IMR-90 (cell line): ENCODE measurements around the gene BICD1. TPM values are rescaled to one million over a fixed set of nuclear protein-coding genes. Genes with fewer than 3 reads are reported as not detected.

Experiments used
- ATAC-seq: fragments of 200-7000 bp; cut with Tn5 transposase; 2 replicates; pipeline ENCODE4 v1.9.1; 2020; ENCODE audit warnings: low read depth, mild to moderate bottlenecking, moderate library complexity
- BruUV-seq: library from RNA; stranded (reverse); fragments of 400-500 nt; replicated peaks from 2 replicates; lab custom pipeline; 2021; lab: Mats Ljungman, UMichigan
- CTCF ChIA-PET: fragments of 300-600 bp; formaldehyde crosslinking; extraction: SDS; loops from one replicate; lab custom pipeline; 2021; ENCODE audit warnings: antibody characterized with exemption; lab: Yijun Ruan, JAX
- POLR2A ChIA-PET: fragments of 300-600 bp; sonication (Branson Sonifier 250); formaldehyde crosslinking; loops from one replicate; lab custom pipeline; 2022; ENCODE audit warnings: antibody characterized with exemption; ENCODE audit not compliant: unreplicated experiment; lab: Charles Lee
- DNase-seq: peaks from one replicate; pipeline ENCODE4 v3.0.0; 2013
- H2AFZ ChIP-seq: replicated peaks from 2 replicates; pipeline ENCODE3; 2013; ENCODE audit warnings: low read length, mild to moderate bottlenecking; ENCODE audit not compliant: poor library complexity
- H2AK5ac ChIP-seq: 2 replicates; pipeline ENCODE4 v1.6.1; 2013; ENCODE audit warnings: low read depth, low read length, inconsistent platforms
- H2AK9ac ChIP-seq: replicated peaks from 2 replicates; pipeline ENCODE3; 2013; ENCODE audit warnings: mild to moderate bottlenecking, low read depth, low read length, moderate library complexity; ENCODE audit not compliant: poor library complexity
- H2BK120ac ChIP-seq: 2 replicates; pipeline ENCODE4 v1.6.1; 2013; ENCODE audit warnings: low read depth, low read length, inconsistent platforms
- H2BK15ac ChIP-seq: 3 replicates; pipeline ENCODE4 v1.6.1; 2013; ENCODE audit warnings: low read depth, low read length, inconsistent platforms
- H2BK20ac ChIP-seq: 2 replicates; pipeline ENCODE4 v1.6.1; 2013; ENCODE audit warnings: low read depth, mild to moderate bottlenecking, inconsistent platforms, low read length, moderate library complexity
- H2BK5ac ChIP-seq: 2 replicates; pipeline ENCODE4 v1.6.1; 2013; ENCODE audit warnings: mild to moderate bottlenecking, low read depth, low read length, inconsistent platforms; ENCODE audit not compliant: poor library complexity, severe bottlenecking
- H3K14ac ChIP-seq: replicated peaks from 2 replicates; pipeline ENCODE4 v1.6.1; 2013; ENCODE audit warnings: low read depth, low read length, inconsistent platforms
- H3K18ac ChIP-seq: 2 replicates; pipeline ENCODE4 v1.6.1; 2013; ENCODE audit warnings: low read depth, low read length, control low read depth
- H3K23ac ChIP-seq: 2 replicates; pipeline ENCODE4 v1.6.1; 2013; ENCODE audit warnings: low read depth, low read length, inconsistent platforms
- H3K27ac ChIP-seq: 2 replicates; pipeline ENCODE4 v1.5.1; 2013; ENCODE audit warnings: mild to moderate bottlenecking, control low read depth, low read length; ENCODE audit not compliant: insufficient read depth
- H3K27me3 ChIP-seq: 2 replicates; pipeline ENCODE4 v1.6.1; 2013; ENCODE audit warnings: low read length; ENCODE audit not compliant: control insufficient read depth, insufficient read depth
- H3K36me3 ChIP-seq: 2 replicates; pipeline ENCODE4 v1.6.1; 2013; ENCODE audit warnings: low read length, mixed read lengths; ENCODE audit not compliant: control insufficient read depth, insufficient read depth
- H3K4ac ChIP-seq: 2 replicates; pipeline ENCODE4 v1.6.1; 2013; ENCODE audit warnings: low read depth, low read length, inconsistent platforms
- H3K4me1 ChIP-seq: 2 replicates; pipeline ENCODE4 v1.6.1; 2013; ENCODE audit warnings: low read length, mixed read lengths; ENCODE audit not compliant: control insufficient read depth, insufficient read depth
- H3K4me2 ChIP-seq: 2 replicates; pipeline ENCODE4 v1.6.1; 2013; ENCODE audit warnings: low read depth, mild to moderate bottlenecking, control low read depth, low read length, moderate library complexity
- H3K4me3 ChIP-seq: 2 replicates; pipeline ENCODE4 v1.5.1; 2013; ENCODE audit warnings: low read depth, mild to moderate bottlenecking, control low read depth, low read length, moderate library complexity; ENCODE audit not compliant: insufficient read depth
- H3K56ac ChIP-seq: 2 replicates; pipeline ENCODE4 v1.6.1; 2013; ENCODE audit warnings: low read length, inconsistent platforms; ENCODE audit not compliant: insufficient read depth; ENCODE audit errors: extremely low read depth
- H3K79me1 ChIP-seq, 2 experiments: 2 replicates each; pipeline ENCODE4 v1.6.1; 2013; ENCODE audit warnings: low read length in 2 of 2, inconsistent platforms in 1 of 2, low read depth in 1 of 2
- H3K9ac ChIP-seq: 2 replicates; pipeline ENCODE4 v1.6.1; 2013; ENCODE audit warnings: low read depth, low read length, control low read depth
- H3K9me1 ChIP-seq: 2 replicates; pipeline ENCODE4 v1.6.1; 2013; ENCODE audit warnings: low read length, inconsistent platforms; ENCODE audit not compliant: insufficient read depth
- H3K9me3 ChIP-seq: 2 replicates; pipeline ENCODE4 v1.6.1; 2013; ENCODE audit warnings: low read length; ENCODE audit not compliant: control insufficient read depth, insufficient read depth
- H4K20me1 ChIP-seq: 2 replicates; pipeline ENCODE4 v1.6.1; 2013; ENCODE audit warnings: low read length, inconsistent platforms; ENCODE audit not compliant: insufficient read depth
- H4K5ac ChIP-seq: 2 replicates; pipeline ENCODE4 v1.6.1; 2013; ENCODE audit warnings: mild to moderate bottlenecking, low read depth, low read length, control low read depth
- H4K8ac ChIP-seq, 2 experiments: 2 replicates each; pipeline ENCODE4 v1.6.1; 2013; ENCODE audit warnings: low read depth in 2 of 2, low read length in 2 of 2, control low read depth in 1 of 2, inconsistent platforms in 1 of 2
- H4K91ac ChIP-seq: 2 replicates; pipeline ENCODE4 v1.6.1; 2013; ENCODE audit warnings: low read depth, low read length, inconsistent platforms; ENCODE audit not compliant: insufficient read depth
- BHLHE40 ChIP-seq: fragments of 150-350 bp; IDR thresholded peaks from 2 replicates; pipeline ENCODE4 v1.6.1; 2016; ENCODE audit warnings: mild to moderate bottlenecking, low read depth, low read length
- CEBPB ChIP-seq: IDR thresholded peaks from 2 replicates; pipeline ENCODE4 v1.6.1; 2012; ENCODE audit warnings: low read depth, low read length, improper control_type of control experiment
- FOS ChIP-seq: fragments of 150-350 bp; IDR thresholded peaks from 2 replicates; pipeline ENCODE4 v1.6.1; 2016; ENCODE audit warnings: low read depth, low read length
- RFX5 ChIP-seq: IDR thresholded peaks from 2 replicates; pipeline ENCODE4 v1.8.0; 2012; ENCODE audit warnings: low read depth, mild to moderate bottlenecking, low read length, moderate library complexity
- WGBS, 2 experiments: methylation state at CpG; one replicate each; pipeline versions ENCODE4 v1.1.5 to v1.1.7; 2013; ENCODE audit warnings: missing lambda C conversion rate in 2 of 2; ENCODE audit not compliant: insufficient read length in 1 of 2; ENCODE audit errors: extremely low coverage in 2 of 2; 5-methylcytosine and 5-hydroxymethylcytosine counted together
- dilution Hi-C: fragments of 300-500 bp; cut with HindIII; formaldehyde crosslinking; loops from one replicate; pipeline ENCODE4 v1.14.3; 2018; ENCODE audit warnings: low sequenced_read_pairs; ENCODE audit not compliant: unreplicated experiment
- in situ Hi-C: fragments of 300-500 bp; cut with MboI; formaldehyde crosslinking; loops from 3 replicates; pipeline ENCODE4 v1.14.3; 2019; ENCODE audit warnings: low sequenced_read_pairs, inconsistent platforms, mixed read lengths
- intact Hi-C: fragments of 100-400 bp; cut with micrococcal nuclease; formaldehyde crosslinking; loops from 2 replicates; pipeline ENCODE4 v1.10.0; 2022
- polyA plus RNA-seq, 3 experiments: library from polyadenylated mRNA; depleted of rRNA; stranded (reverse); fragments of >200 nt; gene quantifications; 2 replicates each; pipeline ENCODE4 v1.2.3, GENCODE V29; 2012; ENCODE audit warnings: low replicate concordance in 1 of 3
- total RNA-seq: library from RNA; depleted of rRNA; stranded (reverse); fragments of >200 nt; gene quantifications from 2 replicates; pipeline ENCODE4 v1.2.3, GENCODE V29; 2012

Gene BICD1
- total and polyA plus RNA-seq, 2 of the 4 experiments (the other 2 are of a cell fraction) = 17.2 to 21.8 TPM

DNA sequence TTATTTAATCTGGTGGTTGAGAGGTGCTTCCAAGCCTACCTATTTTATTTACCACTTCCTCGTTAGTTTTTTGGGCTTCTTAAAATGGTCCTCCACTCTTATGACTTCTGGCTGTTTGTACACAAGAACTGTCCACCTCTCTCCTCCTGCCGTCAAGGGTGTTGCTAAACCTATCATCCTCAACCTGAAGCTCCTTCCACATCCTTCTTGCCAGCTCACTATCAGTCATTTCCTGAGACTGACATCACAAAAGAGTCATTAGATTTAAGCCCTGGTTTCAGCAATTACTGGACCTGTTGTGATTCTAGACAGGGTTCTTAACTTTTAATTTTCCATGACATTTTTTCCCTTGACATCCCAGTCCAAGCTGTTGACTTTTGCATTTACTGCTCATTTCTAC lies 91.9 kb downstream of the BICD1 start:
- TF ChIP-seq RFX5 (no peak), FOS (no peak), CEBPB (peak; percentile 59; the same call in 1 of the 2 replicates), BHLHE40 (no peak)
- Histone ChIP-seq H2BK120ac (no peak overlapping the region), H3K9me1 (no peaks in the 10 kb centered on the region; the same call in 1 of the 2 replicates), H2BK20ac (no peak overlapping the region), H2BK5ac (no peak overlapping the region), H2AFZ (no peak overlapping the region), H3K27ac (no peak overlapping the region), H3K56ac (no peak overlapping the region), H2AK9ac (no peak overlapping the region), H3K4ac (no peak overlapping the region), H3K23ac (no peak overlapping the region), H3K79me1 (peaks cover 6 to 22% of the 10 kb centered on the region in 2 experiments; a peak in 3 of 4 replicates), H3K9ac (no peak overlapping the region), H3K4me2 (no peak overlapping the region), H3K36me3 (no peaks in the 10 kb centered on the region), H3K18ac (no peak overlapping the region), H3K27me3 (no peaks in the 10 kb centered on the region), H3K14ac (no peak overlapping the region), H4K8ac (no peak overlapping the region), H3K9me3 (no peaks in the 10 kb centered on the region), H4K91ac (no peak overlapping the region), H2AK5ac (no peak overlapping the region), H4K5ac (no peak overlapping the region), H2BK15ac (no peak overlapping the region), H3K4me1 (no peaks in the 10 kb centered on the region; the same call in 1 of the 2 replicates), H3K4me3 (no peak overlapping the region), H4K20me1 (no peaks in the 10 kb centered on the region)
- intact Hi-C loops = no loop called here
- DNase-seq (peak; percentile 66), ATAC-seq (no peak)
- in situ Hi-C loops = no loop called here
- no TSS peak for BruUV-seq
- CTCF ChIA-PET = no interaction called here
- POLR2A ChIA-PET = no interaction called here
- WGBS, 2 experiments = 20% methylated on average over 1 of the region's 2 CpGs; no CpG with 5 or more reads in 1 of the 2 experiments
- dilution Hi-C loops = no loop called here
